ENCODE results near the gene CD300C. TPM values are rescaled to one million over a fixed set of nuclear protein-coding genes. Genes with fewer than 3 reads are reported as not detected.

Gene CD300C
- total and polyA plus RNA-seq, 10 of the 15 experiments (the other 5 are each of a cell fraction or from before 2014, with no cell fraction given) = 0.12 to 0.38 (median 0.23) TPM; not detected in 3

GRCh38 chr17:74528491-74529199 is 17.3 kb downstream of the CD300C start (continued):
- TF ChIP-seq NR2C2 (IDR thresholded peaks at IDR 0.05; ENCODE audit: borderline replicate concordance, control insufficient read depth, insufficient read length, low read depth) (no peak), ZBTB11 (CRISPR knock-in tag; IDR thresholded peaks at IDR 0.05) (no peak), EP300 (IDR thresholded peaks at IDR 0.05; ENCODE audit: borderline replicate concordance in 1 of 2, control insufficient read depth in 1 of 2, low read depth in 2 of 2, low read length in 2 of 2) (peak; percentile 37 to 71; a peak in 2 of 4 replicates)
- TF ChIP-seq, protein P1, sequence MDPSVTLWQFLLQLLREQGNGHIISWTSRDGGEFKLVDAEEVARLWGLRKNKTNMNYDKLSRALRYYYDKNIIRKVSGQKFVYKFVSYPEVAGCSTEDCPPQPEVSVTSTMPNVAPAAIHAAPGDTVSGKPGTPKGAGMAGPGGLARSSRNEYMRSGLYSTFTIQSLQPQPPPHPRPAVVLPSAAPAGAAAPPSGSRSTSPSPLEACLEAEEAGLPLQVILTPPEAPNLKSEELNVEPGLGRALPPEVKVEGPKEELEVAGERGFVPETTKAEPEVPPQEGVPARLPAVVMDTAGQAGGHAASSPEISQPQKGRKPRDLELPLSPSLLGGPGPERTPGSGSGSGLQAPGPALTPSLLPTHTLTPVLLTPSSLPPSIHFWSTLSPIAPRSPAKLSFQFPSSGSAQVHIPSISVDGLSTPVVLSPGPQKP (IDR thresholded peaks at IDR 0.05; ENCODE audit: low read depth, low read length) = no peak

GRCh38 chr17:74527756-74528155 is 18.2 kb downstream of the CD300C start:
- POLR2A ChIA-PET = interaction anchor here (1.0 to 1.9 kb wide), 4 partner anchors 15 to 232 kb away, joined by 3 to 9 read pairs (median 4); partner anchors contain the start of gene CD300A
- Histone ChIP-seq H3K4me2 (ENCODE audit: control insufficient read depth, insufficient read depth) (no peak overlapping the region), H3K4me3 (no peak overlapping the region), H3K36me3 (ENCODE audit: control insufficient read depth in 2 of 2, insufficient read depth in 2 of 2, low read length in 1 of 2) (no peaks in the 10 kb centered on the region), H4K20me1 (ENCODE audit: control insufficient read depth, insufficient read depth) (no peaks in the 10 kb centered on the region), H3K9ac (ENCODE audit: control insufficient read depth, insufficient read depth, low read length) (no peak overlapping the region), H3K27me3 (replicated peaks in 1 of 2; ENCODE audit: control insufficient read depth in 2 of 2, insufficient read depth in 2 of 2, low read length in 1 of 2) (peaks cover 0 to under 1% of the 10 kb centered on the region in 2 experiments; a peak in 1 of 4 replicates), H3K9me3 (replicated peaks; ENCODE audit: control insufficient read depth, insufficient read depth, low read length) (no peaks in the 10 kb centered on the region; the same call in 2 of the 3 replicates), H3K79me2 (ENCODE audit: control insufficient read depth, insufficient read depth, low read length) (no peaks in the 10 kb centered on the region), H2AFZ (ENCODE audit: control insufficient read depth, low read depth, low read length) (no peak overlapping the region), H3K27ac (ENCODE audit: control insufficient read depth, insufficient read depth) (no peak overlapping the region), H3K4me1 (ENCODE audit: control insufficient read depth, insufficient read depth, low read length) (peaks cover 7% of the 10 kb centered on the region)
- SMC1A ChIA-PET (ENCODE audit: uncharacterized antibody, unreplicated experiment) = interaction anchor here (0.7 to 7.5 kb wide), 5 partner anchors 16 to 160 kb away, joined by 4 to 45 read pairs (median 4); partner anchors contain the start of gene GPR142
- ATAC-seq (no peak), FAIRE-seq (no peak), DNase-seq (ENCODE audit: low read depth, low spot score) (no peak)
- in situ Hi-C loops (cut with MboI) = no loop called here
- RAD21 ChIA-PET (ENCODE audit: unreplicated experiment) = interaction anchor here (0.7 to 4.7 kb wide), 5 partner anchors 9 to 61 kb away, joined by 3 to 22 read pairs (median 6); partner anchors contain the start of gene CD300A
- BruUV-seq (replicated peaks) = no TSS peak
- CTCF ChIA-PET = interaction anchor here (0.6 to 3.3 kb wide), 7 partner anchors 9 to 227 kb away, joined by 3 to 13 read pairs (median 5); no protein-coding TSS in a partner anchor
- TF ChIP-seq SREBF2 (IDR thresholded peaks at IDR 0.05; ENCODE audit: low read length) (no peak), E2F4 (IDR thresholded peaks at IDR 0.05; ENCODE audit: low read depth, low read length) (no peak), ASH2L (IDR thresholded peaks at IDR 0.05; ENCODE audit: borderline replicate concordance, low read depth) (no peak), LARP7 (IDR thresholded peaks at IDR 0.05) (no peak)
- WGBS (ENCODE audit: insufficient coverage, insufficient replicate concordance, low lambda C conversion rate, missing lambda C conversion rate) = 71% methylated on average over 8 of the region's 8 CpGs
- intact Hi-C loops (cut with micrococcal nuclease; ENCODE audit: unreplicated experiment) = no loop called here

Measured in GM12878 (cell line).